HUES48 (cell line): ENCODE results near the gene TBC1D22A.

Experiments
- H3K27ac ChIP-seq: one replicate; pipeline ENCODE4 v1.7.0; 2013; ENCODE audit warnings: low read depth, low read length, inconsistent platforms
- H3K27me3 ChIP-seq: 2 replicates; pipeline ENCODE4 v1.6.1; 2013; ENCODE audit warnings: mild to moderate bottlenecking, low read length; ENCODE audit not compliant: control insufficient read depth, insufficient read depth
- H3K36me3 ChIP-seq: 2 replicates; pipeline ENCODE4 v1.6.1; 2013; ENCODE audit warnings: low read length; ENCODE audit not compliant: control insufficient read depth, insufficient read depth
- H3K4me1 ChIP-seq: 2 replicates; pipeline ENCODE4 v1.6.1; 2013; ENCODE audit warnings: mild to moderate bottlenecking, low read length; ENCODE audit not compliant: control insufficient read depth, insufficient read depth
- H3K4me3 ChIP-seq: 2 replicates; pipeline ENCODE4 v1.5.1; 2013; ENCODE audit warnings: mild to moderate bottlenecking, low read depth, low read length
- H3K9ac ChIP-seq: 2 replicates; pipeline ENCODE4 v1.6.1; 2013; ENCODE audit warnings: mild to moderate bottlenecking, low read depth, low read length, moderate library complexity
- H3K9me3 ChIP-seq: 2 replicates; pipeline ENCODE4 v1.6.1; 2013; ENCODE audit warnings: low read length; ENCODE audit not compliant: control insufficient read depth, insufficient read depth

Gene TBC1D22A

GRCh38 chr22:47074105-47074504 lies 311.7 kb downstream of the TBC1D22A start:
- no peaks in the 10 kb centered on the region for H3K4me1 ChIP-seq
- no peaks in the 10 kb centered on the region for H3K36me3 ChIP-seq
- no peak overlapping the region for H3K4me3 ChIP-seq
- H3K27ac ChIP-seq = no peak overlapping the region
- peaks cover 5% of the 10 kb centered on the region for H3K9me3 ChIP-seq
- no peaks in the 10 kb centered on the region for H3K27me3 ChIP-seq
- no peak overlapping the region for H3K9ac ChIP-seq

DNA sequence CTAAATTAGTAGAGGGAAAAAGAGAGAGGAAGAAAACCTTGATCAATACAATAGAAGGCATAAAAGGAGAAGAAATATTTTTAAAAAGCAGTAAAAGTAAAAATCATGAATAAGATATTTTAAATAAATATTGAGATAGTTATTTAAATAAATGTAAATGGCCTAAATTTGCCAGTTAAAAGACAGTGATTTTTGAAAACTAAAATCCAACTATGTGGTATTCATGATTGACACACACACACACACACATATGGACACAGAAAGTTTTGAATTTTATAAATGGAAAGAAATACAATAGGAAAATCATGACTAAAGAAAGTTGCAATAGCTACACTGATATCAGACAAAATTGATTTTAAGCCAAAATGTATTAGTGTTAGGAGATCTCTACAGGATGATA lies 313.1 kb downstream of the TBC1D22A start:
- Histone ChIP-seq H3K27ac (no peak overlapping the region), H3K4me1 (no peaks in the 10 kb centered on the region), H3K9ac (no peak overlapping the region), H3K27me3 (no peaks in the 10 kb centered on the region), H3K36me3 (no peaks in the 10 kb centered on the region), H3K4me3 (no peak overlapping the region), H3K9me3 (peaks cover 14% of the 10 kb centered on the region)

GRCh38 chr22:47076758-47077157 lies 314.3 kb downstream of the TBC1D22A start:
- H3K9me3 ChIP-seq = peaks cover 14% of the 10 kb centered on the region
- H3K27ac ChIP-seq = no peak overlapping the region
- no peak overlapping the region for H3K4me3 ChIP-seq
- H3K4me1 ChIP-seq = no peaks in the 10 kb centered on the region
- no peaks in the 10 kb centered on the region for H3K27me3 ChIP-seq
- H3K36me3 ChIP-seq = no peaks in the 10 kb centered on the region
- no peak overlapping the region for H3K9ac ChIP-seq

GRCh38 chr22:47080100-47080499 lies 317.6 kb downstream of the TBC1D22A start:
- Histone ChIP-seq H3K9me3 (peaks cover 14% of the 10 kb centered on the region), H3K4me3 (no peak overlapping the region), H3K4me1 (0 out of 2 replicates have a peak, but pooled peaks cover 3% of the 10 kb centered on the region), H3K9ac (no peak overlapping the region), H3K27ac (no peak overlapping the region), H3K36me3 (no peaks in the 10 kb centered on the region), H3K27me3 (no peaks in the 10 kb centered on the region)

DNA sequence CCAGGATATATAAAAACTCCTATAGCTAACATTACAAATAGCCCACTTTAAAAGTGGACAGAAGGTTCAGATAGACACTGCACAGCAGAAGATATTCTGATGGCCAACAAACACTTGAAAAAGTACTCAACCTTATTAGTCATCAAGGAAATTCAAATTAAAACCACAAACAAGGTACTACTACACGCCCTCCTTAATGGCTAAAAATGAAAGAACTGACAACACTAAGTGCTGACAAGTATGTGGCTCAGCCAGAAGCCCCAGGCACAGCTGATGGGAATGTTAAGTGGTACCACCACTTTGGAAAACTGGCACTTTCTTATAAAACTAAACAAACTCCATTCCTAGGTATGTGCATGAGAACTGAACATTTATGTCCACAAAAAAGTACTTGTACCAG lies 320.1 kb downstream of the TBC1D22A start:
- Histone ChIP-seq H3K27me3 (no peaks in the 10 kb centered on the region), H3K27ac (no peak overlapping the region), H3K36me3 (no peaks in the 10 kb centered on the region), H3K4me3 (no peak overlapping the region), H3K9ac (no peak overlapping the region), H3K4me1 (0 out of 2 replicates have a peak, but pooled peaks cover 3% of the 10 kb centered on the region), H3K9me3 (peaks cover 14% of the 10 kb centered on the region)

DNA sequence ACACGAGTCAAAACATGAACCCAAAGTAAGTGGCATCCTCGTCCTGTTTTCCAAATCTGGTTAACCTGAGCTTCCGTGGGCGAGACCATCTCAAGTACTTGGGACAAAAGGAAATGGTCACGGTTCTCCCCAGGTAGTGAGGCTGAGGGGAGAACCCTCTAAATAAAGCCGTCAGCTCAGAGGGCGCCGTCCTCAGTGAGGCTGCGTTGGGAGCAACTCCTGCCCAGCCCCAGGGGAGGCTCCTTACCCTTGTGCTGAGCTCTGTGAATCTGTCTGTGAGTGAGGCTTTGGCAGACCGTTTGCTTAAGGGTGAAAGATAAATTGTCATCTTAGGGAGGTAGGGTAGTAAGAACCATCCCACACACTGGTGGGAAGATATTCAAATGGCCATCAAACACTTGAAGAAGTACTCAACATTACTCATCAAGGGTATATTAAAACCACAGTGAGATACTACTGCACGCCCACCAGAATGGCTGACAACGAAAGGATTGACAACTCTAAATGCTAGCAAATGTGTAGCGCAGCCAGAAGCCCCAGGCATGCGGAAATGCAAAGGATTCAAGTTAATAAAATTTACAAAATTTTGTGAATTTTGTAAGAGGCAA lies 321.0 kb downstream of the TBC1D22A start:
- Histone ChIP-seq H3K27ac (no peak overlapping the region), H3K36me3 (no peaks in the 10 kb centered on the region), H3K27me3 (no peaks in the 10 kb centered on the region), H3K4me3 (no peak overlapping the region), H3K9me3 (peaks cover 12% of the 10 kb centered on the region), H3K4me1 (0 out of 2 replicates have a peak, but pooled peaks cover 3% of the 10 kb centered on the region), H3K9ac (no peak overlapping the region)

GRCh38 chr22:47084226-47084625 lies 321.8 kb downstream of the TBC1D22A start:
- peaks cover 9% of the 10 kb centered on the region for H3K9me3 ChIP-seq
- H3K4me1 ChIP-seq = 0 out of 2 replicates have a peak, but pooled peaks cover 3% of the 10 kb centered on the region
- no peaks in the 10 kb centered on the region for H3K36me3 ChIP-seq
- H3K4me3 ChIP-seq = no peak overlapping the region
- no peak overlapping the region for H3K27ac ChIP-seq
- H3K27me3 ChIP-seq = no peaks in the 10 kb centered on the region
- no peak overlapping the region for H3K9ac ChIP-seq

DNA sequence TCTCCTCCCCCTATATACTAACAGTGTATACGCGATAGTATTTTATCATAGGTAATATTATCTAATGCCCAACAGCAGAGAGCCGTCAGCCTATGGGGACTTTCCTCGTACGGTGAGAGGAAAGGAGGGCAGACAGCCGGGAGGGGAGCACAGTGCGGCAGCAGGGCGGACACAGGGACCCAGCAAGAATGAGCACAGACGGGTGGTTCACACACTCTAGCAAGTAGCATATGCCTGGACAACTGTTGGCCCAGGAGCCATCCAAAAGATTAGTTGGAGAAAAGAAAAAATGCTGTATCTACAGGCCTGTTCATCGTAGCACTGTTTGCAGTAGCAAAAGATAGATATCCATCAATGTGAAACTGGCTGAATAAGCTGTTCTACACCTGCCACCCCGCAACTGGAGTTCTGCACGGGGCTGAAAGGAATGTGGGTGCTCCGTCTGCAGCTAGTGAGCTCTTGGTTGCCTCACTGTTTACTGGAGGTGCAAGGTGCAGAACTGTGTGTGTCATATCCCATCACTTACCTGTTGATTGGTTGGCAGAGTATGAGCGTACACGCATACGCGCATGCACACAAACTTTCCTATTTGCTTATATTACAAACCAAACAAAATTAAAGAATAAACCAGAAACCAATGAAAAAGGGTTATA lies 324.3 kb downstream of the TBC1D22A start:
- peaks cover 9% of the 10 kb centered on the region for H3K4me1 ChIP-seq
- no peak overlapping the region for H3K27ac ChIP-seq
- H3K4me3 ChIP-seq = no peak overlapping the region

DNA sequence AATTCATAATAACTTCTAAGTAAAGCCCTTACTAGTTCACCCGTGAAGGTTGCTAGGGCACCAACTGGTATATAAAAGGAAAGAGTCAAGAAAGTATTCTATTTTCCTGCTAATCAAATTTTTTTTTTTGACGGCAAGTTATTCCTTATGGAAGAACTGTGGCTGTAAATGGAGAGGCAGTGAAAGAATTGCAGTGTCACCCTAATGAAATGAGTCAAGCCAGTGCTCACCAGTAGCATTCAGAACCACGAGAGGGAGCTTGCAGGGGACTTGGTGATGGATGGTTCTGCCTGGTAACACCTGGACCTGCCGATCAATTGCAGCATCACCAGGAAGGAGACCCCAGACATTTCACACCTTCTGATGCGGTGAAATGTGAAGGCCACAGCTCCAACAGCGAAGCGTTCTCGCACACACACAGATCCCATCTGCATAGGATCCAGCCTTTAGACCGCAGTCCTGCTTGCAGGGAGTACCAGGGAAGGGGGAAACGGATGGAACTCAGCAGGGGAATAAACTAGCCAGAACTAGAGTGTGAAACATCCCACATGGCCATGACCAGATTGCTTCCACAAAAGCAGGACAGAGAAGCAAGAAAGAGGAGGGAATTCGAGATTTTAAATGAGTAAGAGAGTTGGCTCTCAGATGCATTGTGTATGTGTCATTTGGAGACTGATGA lies 326.2 kb downstream of the TBC1D22A start:
- Histone ChIP-seq H3K36me3 (no peaks in the 10 kb centered on the region), H3K27ac (no peak overlapping the region), H3K27me3 (no peaks in the 10 kb centered on the region), H3K4me3 (no peak overlapping the region), H3K4me1 (peaks cover 19% of the 10 kb centered on the region), H3K9ac (no peak overlapping the region), H3K9me3 (peaks cover 1% of the 10 kb centered on the region; the same call in 1 of the 2 replicates)

More for the DNA sequence above, 324.3 kb downstream of the TBC1D22A start:
- Histone ChIP-seq H3K9ac (no peak overlapping the region), H3K27me3 (no peaks in the 10 kb centered on the region), H3K36me3 (no peaks in the 10 kb centered on the region), H3K9me3 (no peaks in the 10 kb centered on the region)

DNA sequence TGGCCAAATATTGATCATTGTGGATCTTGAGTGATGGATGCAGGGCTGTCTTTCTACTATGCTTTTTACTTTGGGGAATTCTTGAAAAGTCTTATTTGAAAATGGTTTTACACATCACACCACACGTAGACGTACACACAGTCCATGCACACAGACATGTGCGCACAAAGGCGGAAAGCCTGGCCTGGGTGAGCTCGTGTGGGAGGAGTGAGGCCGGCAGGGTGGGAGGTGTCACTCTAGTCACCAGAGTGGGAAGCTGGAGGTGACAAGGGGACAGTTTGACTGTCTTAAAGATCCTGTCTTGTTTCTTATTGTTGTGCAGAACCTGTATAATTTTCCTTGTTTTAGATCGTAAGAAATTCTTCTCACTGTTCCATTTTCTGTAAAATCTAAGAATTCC lies 326.9 kb downstream of the TBC1D22A start:
- peaks cover 16% of the 10 kb centered on the region for H3K4me1 ChIP-seq
- no peak overlapping the region for H3K27ac ChIP-seq
- no peak overlapping the region for H3K9ac ChIP-seq
- no peaks in the 10 kb centered on the region for H3K36me3 ChIP-seq
- no peaks in the 10 kb centered on the region for H3K27me3 ChIP-seq
- no peak overlapping the region for H3K4me3 ChIP-seq
- H3K9me3 ChIP-seq = peaks cover 4% of the 10 kb centered on the region; the same call in 1 of the 2 replicates
